ENCODE measurements around the gene ADNP. TPM values are rescaled to one million over a fixed set of nuclear protein-coding genes. Genes with fewer than 3 reads are reported as not detected.

ADNP gene
- total and polyA plus RNA-seq, 2 of the 4 experiments (the other 2 are of a cell fraction) = 23.3 to 24.8 TPM

DNA sequence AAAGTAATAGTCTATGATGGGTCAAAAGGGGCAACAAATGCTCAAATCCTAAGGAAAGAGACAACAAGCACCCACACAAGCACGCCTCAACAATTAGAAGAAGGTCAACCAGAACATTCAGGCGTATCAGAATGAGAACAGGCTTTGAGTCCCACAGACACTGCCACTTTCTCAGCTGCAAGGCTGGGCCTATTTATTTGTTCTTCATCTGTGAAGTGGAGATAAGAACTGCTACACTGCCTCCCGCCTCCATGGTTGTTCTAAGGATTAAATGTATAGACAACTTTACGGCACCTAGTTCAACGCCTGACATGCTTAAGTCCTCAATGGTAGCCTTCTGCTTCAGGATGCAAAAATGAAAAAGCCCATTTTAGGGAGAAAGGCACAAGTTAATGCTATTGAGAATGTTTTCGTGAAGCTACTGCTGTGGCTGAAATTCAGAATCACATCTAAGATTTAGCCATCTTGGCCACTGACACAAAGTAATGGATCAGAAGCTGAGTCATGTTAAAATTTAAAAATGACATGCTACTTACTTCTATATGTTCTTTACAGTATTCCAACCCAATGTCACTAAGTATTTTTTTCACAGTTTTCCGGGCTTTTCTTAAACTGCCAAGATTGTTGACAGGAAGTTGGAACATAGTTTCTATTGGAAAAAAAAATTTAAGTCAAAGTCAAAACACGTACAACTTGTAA, 27.7 kb downstream of the ADNP start:
- Histone ChIP-seq H2AK9ac (replicated peaks; ENCODE audit: low read depth, low read length, poor library complexity) (no peak overlapping the region), H3K4me3 (ENCODE audit: insufficient read depth, low read depth, low read length) (no peak overlapping the region), H3K27me3 (ENCODE audit: control insufficient read depth, insufficient read depth, low read length) (no peaks in the 10 kb centered on the region), H3K36me3 (ENCODE audit: control insufficient read depth, insufficient read depth, low read length) (peaks cover 18% of the 10 kb centered on the region), H3K9ac (ENCODE audit: low read depth, low read length) (no peak overlapping the region), H2AFZ (replicated peaks; ENCODE audit: low read length, poor library complexity) (no peak overlapping the region), H3K56ac (ENCODE audit: extremely low read depth, insufficient read depth, low read length) (no peak overlapping the region), H4K8ac (ENCODE audit: low read depth in 2 of 2, low read length in 2 of 2) (no peak overlapping the region), H3K18ac (ENCODE audit: low read depth, low read length) (no peak overlapping the region), H3K27ac (ENCODE audit: insufficient read depth, low read length) (no peak overlapping the region), H3K4me1 (ENCODE audit: control insufficient read depth, insufficient read depth, low read length) (no peaks in the 10 kb centered on the region), H2BK5ac (ENCODE audit: low read depth, low read length, poor library complexity, severe bottlenecking) (no peak overlapping the region), H3K4ac (ENCODE audit: low read depth, low read length) (no peak overlapping the region), H3K9me1 (ENCODE audit: insufficient read depth, low read length) (peaks cover 5% of the 10 kb centered on the region; the same call in 1 of the 2 replicates), H3K79me1 (ENCODE audit: low read depth in 1 of 2, low read length in 2 of 2) (peaks cover 25 to 71% of the 10 kb centered on the region in 2 experiments), H3K9me3 (ENCODE audit: control insufficient read depth, insufficient read depth, low read length) (no peaks in the 10 kb centered on the region), H2BK120ac (ENCODE audit: low read depth, low read length) (no peak overlapping the region), H4K20me1 (ENCODE audit: insufficient read depth, low read length) (peaks cover 81% of the 10 kb centered on the region), H3K4me2 (ENCODE audit: low read depth, low read length) (no peak overlapping the region), H3K23ac (ENCODE audit: low read depth, low read length) (no peak overlapping the region), H4K5ac (ENCODE audit: low read depth, low read length) (no peak overlapping the region), H2AK5ac (ENCODE audit: low read depth, low read length) (no peak overlapping the region), H2BK15ac (ENCODE audit: low read depth, low read length) (no peak overlapping the region), H3K14ac (replicated peaks; ENCODE audit: low read depth, low read length) (no peak overlapping the region), H4K91ac (ENCODE audit: insufficient read depth, low read depth, low read length) (no peak overlapping the region), H2BK20ac (ENCODE audit: low read depth, low read length) (no peak overlapping the region)
- ATAC-seq (ENCODE audit: low read depth) = no peak
- dilution Hi-C loops (cut with HindIII; ENCODE audit: low sequenced_read_pairs, unreplicated experiment) (loop anchor here (25.0 kb wide), 1 partner anchor 91 kb away; no protein-coding TSS in a partner anchor), in situ Hi-C loops (cut with MboI; ENCODE audit: low sequenced_read_pairs) (no loop called here), intact Hi-C loops (cut with micrococcal nuclease) (no loop called here)
- CTCF ChIA-PET = interaction anchor here (1.0 to 1.7 kb wide), 3 partner anchors 12 to 111 kb away, joined by 3 to 4 read pairs (median 3); no protein-coding TSS in a partner anchor
- no TSS peak for BruUV-seq (replicated peaks)
- no peak for TF ChIP-seq POLR2A (IDR thresholded peaks at IDR 0.05; ENCODE audit: low read depth, low read length)
- TF ChIP-seq, protein P1, sequence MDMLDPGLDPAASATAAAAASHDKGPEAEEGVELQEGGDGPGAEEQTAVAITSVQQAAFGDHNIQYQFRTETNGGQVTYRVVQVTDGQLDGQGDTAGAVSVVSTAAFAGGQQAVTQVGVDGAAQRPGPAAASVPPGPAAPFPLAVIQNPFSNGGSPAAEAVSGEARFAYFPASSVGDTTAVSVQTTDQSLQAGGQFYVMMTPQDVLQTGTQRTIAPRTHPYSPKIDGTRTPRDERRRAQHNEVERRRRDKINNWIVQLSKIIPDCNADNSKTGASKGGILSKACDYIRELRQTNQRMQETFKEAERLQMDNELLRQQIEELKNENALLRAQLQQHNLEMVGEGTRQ (IDR thresholded peaks at IDR 0.05; ENCODE audit: low read depth, low read length) = no peak
- TF ChIP-seq CTCF (conservative IDR thresholded peaks at IDR 0.05; ENCODE audit: low read depth, low read length) = no peak
- no peak for TF ChIP-seq RFX5 (IDR thresholded peaks at IDR 0.05; ENCODE audit: low read depth, low read length)
- no peak for DNase-seq
- POLR2A ChIA-PET (ENCODE audit: unreplicated experiment) = no interaction called here
- WGBS, 2 experiments (ENCODE audit: extremely low coverage in 2 of 2, insufficient read length in 1 of 2) = 60% methylated on average over 1 of the region's 8 CpGs; no CpG with 5 or more reads in 1 of the 2 experiments

Data from IMR-90 (cell line).